MM.1S (cell line): ENCODE data around the gene PHETA2.

Source experiments
- CTCF ChIP-seq: fragments of 300-600 bp; sonication (generic); IDR thresholded peaks from 2 replicates; pipeline ENCODE4 v1.5.1; 2016; ENCODE audit warnings: antibody characterized with exemption, low read length, mixed read lengths
- EZH2 ChIP-seq: fragments of 300-600 bp; sonication (generic); optimal IDR thresholded peaks from 2 replicates; pipeline ENCODE3; 2017; ENCODE audit warnings: low read depth, mild to moderate bottlenecking, antibody characterized with exemption, low read length, mixed read lengths
- EZH2phosphoT487 ChIP-seq: fragments of 300-600 bp; sonication (generic); IDR thresholded peaks from 2 replicates; pipeline ENCODE4 v1.6.1; 2018; ENCODE audit warnings: antibody characterized with exemption, low read length

GRCh38 chr22:42050641-42051180 is 23.3 kb upstream of the PHETA2 start:
- TF ChIP-seq EZH2 (no peak), CTCF (no peak), EZH2phosphoT487 (no peak)
